ENCODE measurements around the gene IGFLR1.
"Not testable (repeated sequence)": the region's sequence is repeated elsewhere in the genome, so short reads cannot be mapped to it uniquely, and the experiment has no call there.

IGFLR1 gene

DNA sequence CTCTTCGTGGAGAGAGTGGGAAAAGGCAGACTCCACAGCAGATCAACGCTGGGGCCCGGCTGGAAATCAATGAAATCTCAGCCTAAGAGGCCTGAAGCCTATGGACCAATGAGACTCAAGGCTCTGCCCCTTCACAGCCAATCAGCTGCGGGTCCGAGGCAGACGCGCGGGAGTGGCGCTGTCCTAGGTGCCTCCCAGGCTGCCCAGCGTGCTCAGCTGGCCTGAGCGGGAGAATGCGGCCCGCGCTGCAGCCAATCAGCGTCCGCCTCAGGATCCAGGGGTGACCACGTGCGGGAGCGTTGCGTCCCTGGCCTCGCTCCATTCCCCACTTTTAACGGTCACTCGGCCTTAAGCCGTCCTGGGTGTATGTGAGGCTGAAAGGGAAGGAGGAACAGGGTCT, 38.0 kb downstream of the IGFLR1 start, which contains the start of gene ZBTB32:
TSS of gene ZBTB32 (plus strand) at position 341 of the 400 bp plus-strand sequence. CDS start 10,069 bp downstream, outside the sequence.
- no peak for DNase-seq

DNA sequence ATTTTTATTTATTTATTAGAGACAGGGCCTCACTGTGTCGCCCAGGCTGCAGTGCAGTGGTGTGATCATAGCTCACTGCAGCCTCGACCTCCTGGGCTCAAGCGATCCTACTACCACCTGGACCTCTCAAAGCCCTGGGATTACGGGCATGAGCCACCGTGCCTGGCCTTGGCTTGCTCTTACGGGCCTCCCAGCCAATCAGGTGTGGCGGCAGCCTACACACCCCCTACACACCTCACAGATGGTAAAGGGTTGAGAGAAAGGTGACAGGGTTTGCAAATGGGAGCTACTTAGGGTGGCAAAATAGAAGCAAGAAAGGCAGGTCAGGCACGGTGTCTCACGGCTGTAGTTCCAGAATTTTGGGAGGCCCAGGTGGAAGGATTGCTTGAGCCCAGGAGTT, 38.9 kb downstream of the IGFLR1 start:
- no peak for DNase-seq

DNA sequence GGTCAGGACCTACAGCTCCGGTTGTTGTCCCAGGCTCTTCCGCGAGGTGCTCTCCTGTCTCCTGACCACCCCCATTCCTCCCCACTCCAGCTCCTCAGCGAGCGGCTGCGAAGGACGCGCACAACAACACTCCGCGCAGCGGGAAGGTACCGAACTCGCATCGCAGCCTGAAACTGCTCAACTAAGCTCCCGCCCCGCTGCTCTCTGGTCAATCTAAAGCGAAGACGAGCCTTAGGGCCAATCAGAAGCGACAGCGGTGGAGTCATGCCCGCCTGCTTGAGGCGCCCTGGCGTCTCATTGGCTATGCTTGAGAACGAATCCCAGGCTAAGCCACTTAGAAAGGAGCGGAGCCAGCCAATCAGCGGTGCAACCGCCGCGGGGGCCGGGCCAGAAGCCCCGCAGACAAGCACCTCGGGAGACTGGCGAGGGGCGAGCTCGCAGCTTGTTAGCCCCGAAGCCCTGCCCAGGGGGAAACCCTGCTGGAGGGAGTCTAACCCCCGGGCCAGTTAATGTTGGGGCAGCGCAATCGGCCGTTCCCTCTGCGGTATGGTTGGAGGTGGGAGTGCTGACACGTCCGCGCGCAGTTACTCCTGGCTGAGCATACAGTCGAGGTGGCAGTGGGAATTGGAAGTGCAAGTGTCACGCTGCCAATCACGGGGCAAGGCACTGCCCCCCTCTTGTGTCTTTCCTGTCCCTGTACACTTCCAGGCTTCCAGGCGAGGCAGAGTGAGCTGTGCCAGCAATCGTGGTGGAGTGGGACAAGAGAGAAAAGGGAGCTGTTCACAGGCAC, 39.8 kb downstream of the IGFLR1 start:
- DNase-seq: peak; percentile 97

DNA sequence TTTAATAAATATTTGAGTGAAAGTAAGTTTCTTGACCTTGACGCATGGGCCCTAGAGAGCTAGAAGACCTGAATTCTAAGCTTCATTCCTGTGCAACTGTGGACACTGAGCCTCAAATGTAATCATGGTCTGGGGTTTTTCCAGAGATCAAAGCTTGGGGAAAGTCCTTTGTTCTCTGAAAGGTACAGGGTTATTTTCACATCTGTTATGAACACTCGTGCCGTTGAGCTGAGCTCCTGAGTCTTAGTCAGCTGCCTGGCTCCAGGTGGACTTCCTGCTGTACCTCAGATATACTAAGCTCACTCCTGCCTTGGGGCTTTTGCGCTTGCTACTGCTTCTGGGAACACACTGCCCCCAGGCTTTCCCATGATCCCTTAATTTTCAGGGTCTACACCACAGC, 45.4 kb downstream of the IGFLR1 start:
- DNase-seq: no peak

DNA sequence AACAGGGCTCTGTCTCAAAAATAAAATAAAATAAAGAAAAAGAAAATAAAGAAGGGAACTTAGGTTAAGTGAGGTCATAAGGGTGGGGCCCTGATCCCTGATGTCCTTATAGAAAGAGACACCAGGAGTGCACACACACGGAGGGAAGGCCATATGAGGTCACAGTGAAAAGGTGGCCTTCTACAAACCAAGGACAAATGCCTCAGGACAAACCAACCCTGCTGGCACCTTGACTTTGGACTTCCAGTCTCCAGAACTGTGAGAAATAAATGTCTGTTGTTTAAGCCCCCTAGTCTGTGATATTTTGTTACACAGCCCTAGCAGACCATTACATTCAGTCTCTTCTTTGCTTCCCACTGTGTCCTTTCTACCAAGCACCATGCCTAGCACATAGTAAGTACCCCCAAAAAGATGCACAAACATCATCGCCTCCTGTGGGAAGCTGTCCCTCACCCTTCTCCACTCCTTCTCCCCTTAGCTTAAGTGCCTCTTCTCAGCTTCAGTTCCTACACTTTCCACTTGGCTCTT, 46.3 kb downstream of the IGFLR1 start:
- no peak for DNase-seq

DNA sequence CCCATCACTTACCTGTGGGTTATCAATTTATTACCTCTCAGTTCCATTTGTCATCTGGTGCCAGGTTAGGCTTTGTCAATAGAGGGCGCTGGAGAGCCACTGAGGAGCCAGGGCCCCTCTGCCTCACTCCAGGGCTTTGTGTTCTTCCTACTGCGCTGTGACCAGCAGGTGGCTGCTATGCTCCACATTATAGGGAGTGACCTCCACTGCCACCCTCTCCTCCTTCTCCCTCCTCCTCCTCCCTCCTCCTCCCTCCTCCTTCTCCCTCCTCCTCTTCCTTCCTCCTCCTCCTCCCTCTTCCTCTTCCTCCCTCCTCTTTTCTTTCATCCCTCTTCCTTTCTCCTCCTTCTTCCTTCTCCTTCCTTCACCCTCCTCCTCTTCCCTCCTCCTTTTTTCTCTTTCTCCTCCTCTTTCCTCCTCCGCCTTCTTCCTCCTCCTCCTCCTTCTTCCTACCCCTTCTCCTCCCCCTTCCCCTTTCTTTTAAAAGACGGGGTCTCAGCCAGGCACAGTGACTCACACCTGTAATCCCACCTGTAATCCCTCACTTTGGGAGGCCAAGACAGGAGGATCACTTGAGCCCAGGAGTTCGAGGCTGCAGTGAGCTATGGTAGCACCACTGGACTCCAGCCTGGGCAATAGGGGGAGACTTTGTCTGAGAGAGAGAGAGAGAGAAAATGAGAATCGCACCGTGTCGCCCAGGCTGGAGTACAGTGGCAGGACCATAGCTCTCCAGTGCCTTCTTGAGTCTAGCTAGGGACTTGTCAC, 48.2 kb downstream of the IGFLR1 start:
- DNase-seq: peak; percentile 94

DNA sequence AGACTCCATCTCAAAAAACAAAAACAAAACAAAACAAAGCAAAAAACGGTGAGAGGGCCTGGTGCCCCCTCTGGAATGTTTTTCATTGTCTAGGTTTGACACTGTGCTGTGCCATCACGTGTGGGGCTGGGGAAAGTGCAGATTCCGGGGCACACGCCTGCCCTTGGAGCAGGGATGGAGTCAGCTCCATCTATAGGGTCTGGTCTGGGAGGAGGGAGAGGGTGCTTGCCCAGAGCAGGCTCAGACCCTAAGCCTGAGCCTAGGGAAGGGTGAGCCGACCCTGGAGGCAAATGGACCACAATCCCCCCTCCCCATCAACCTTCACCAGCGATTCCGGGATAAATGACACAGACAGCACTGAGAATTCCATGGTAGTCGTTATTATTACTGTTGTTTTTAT, 48.8 kb downstream of the IGFLR1 start:
- no peak for DNase-seq

DNA sequence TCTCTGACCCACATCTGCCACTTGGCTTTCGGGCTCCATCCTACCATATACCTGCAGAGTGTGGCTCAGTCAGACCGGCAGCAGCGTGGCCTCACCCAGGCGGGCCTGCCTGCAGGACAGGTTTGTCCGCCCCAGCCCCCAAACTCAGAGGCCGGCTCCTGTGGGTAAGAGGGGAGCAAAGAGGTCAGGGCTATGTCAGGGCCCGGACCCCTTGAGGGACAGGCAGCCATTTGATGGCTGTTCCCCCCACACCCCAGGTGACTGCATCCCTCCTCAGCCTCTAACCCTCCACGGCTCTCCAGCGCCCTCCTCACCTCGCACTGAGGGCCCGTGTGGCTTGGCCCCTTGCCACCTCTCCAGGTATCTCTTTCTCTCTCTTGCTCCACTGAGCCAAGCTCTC, 50.2 kb downstream of the IGFLR1 start:
- DNase-seq: no peak

DNA sequence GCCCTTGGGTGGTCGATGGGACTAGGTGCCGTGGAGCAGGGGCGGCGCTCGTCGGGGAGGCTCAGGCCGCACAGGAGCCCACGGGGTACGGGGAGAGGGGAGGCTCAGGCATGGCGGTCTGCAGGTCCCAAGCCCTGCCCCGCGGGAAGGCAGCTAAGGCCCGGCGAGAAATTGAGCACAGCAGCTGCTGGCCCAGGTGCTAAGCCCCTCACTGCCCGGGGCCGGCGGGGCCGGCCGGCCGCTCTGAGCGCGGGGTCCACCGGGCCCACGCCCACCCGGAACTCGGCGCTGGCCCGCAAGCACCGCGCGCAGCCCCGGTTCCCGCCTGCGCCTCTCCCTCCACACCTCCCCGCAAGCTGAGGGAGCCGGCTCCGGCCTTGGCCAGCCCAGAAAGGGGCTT, 51.1 kb downstream of the IGFLR1 start:
- DNase-seq: not testable (repeated sequence)

DNA sequence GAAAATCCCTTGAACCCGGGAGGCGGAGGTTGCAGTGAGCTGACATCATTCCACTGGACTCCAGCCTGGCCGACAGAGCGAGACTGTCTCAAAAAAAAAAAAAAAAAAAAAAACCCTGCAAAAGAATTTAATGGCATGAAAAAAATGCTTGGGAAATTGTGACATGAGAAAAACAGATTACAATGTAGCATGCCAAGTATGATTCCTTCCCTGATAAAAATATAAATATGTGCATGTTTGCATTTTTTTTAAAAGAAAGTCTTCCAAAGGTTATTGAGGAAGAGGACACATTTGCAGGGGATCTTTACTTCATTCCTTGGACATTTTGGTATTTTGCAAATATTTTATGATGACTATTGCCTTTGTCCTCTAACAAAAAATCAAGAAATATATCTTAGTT, 52.4 kb downstream of the IGFLR1 start:
- no peak for DNase-seq
